Stimulated activated CD8-positive, alpha-beta memory T cell treated with anti-CD3 and anti-CD28 coated beads, Interleukin-4, amount 100 ng/mL, for 48 hours (primary cell): ENCODE results near the gene CASP3.
"Not testable (repeated sequence)": the region's sequence is repeated elsewhere in the genome, so short reads cannot be mapped to it uniquely, and the experiment has no call there.

Experiments used
- DNase-seq: peaks from one replicate; pipeline ENCODE4 v3.0.0-alpha.2; 2020

Gene CASP3

GRCh38 chr4:184628103-184628502 is 21.1 kb downstream of the CASP3 start:
- DNase-seq: no peak

- not testable (repeated sequence) for DNase-seq
Measured at GRCh38 chr4:184625783-184626596, 23.3 kb downstream of the CASP3 start.

- no peak for DNase-seq
Measured at GRCh38 chr4:184624972-184625554, 24.2 kb downstream of the CASP3 start.

- not testable (repeated sequence) for DNase-seq
Measured at GRCh38 chr4:184624504-184624903, 24.7 kb downstream of the CASP3 start.

GRCh38 chr4:184621518-184621917 is 27.7 kb downstream of the CASP3 start:
- no peak for DNase-seq

GRCh38 chr4:184620212-184620867 is 28.9 kb downstream of the CASP3 start:
- DNase-seq: no peak

GRCh38 chr4:184617600-184618196 is 31.5 kb downstream of the CASP3 start:
- no peak for DNase-seq

- DNase-seq: no peak
Measured at GRCh38 chr4:184616633-184617551, 32.4 kb downstream of the CASP3 start.

GRCh38 chr4:184616168-184616567 is 33.1 kb downstream of the CASP3 start:
- not testable (repeated sequence) for DNase-seq

- no peak for DNase-seq
Measured at GRCh38 chr4:184614509-184614908, 34.7 kb downstream of the CASP3 start.

GRCh38 chr4:184613405-184613804 is 35.8 kb downstream of the CASP3 start:
- DNase-seq: no peak

GRCh38 chr4:184612074-184612473 is 37.2 kb downstream of the CASP3 start:
- DNase-seq: no peak

- not testable (repeated sequence) for DNase-seq
Measured at GRCh38 chr4:184607429-184607828, 41.8 kb downstream of the CASP3 start.

GRCh38 chr4:184602857-184603256 is 46.4 kb downstream of the CASP3 start:
- DNase-seq: not testable (repeated sequence)

GRCh38 chr4:184600982-184601381 is 48.3 kb downstream of the CASP3 start:
- DNase-seq: not testable (repeated sequence)

GRCh38 chr4:184599492-184600135 is 49.6 kb downstream of the CASP3 start:
- no peak for DNase-seq

- DNase-seq: no peak
Measured at GRCh38 chr4:184598753-184599491, 50.3 kb downstream of the CASP3 start.

GRCh38 chr4:184596617-184597185 is 52.5 kb downstream of the CASP3 start:
- DNase-seq: no peak

GRCh38 chr4:184596044-184596616 is 53.1 kb downstream of the CASP3 start:
- DNase-seq: no peak

GRCh38 chr4:184595430-184595829 is 53.8 kb downstream of the CASP3 start:
- DNase-seq: no peak
